Inferior parietal cortex (tissue), 1 donor: ENCODE results near the gene SDK1.
"Not testable (repeated sequence)": the region's sequence is repeated elsewhere in the genome, so short reads cannot be mapped to it uniquely, and the experiment has no call there.

Experiments
- DNase-seq: peaks from one replicate; pipeline ENCODE4 v3.0.0-alpha.2; 2016; ENCODE audit errors: extremely low spot score

Gene SDK1

DNA sequence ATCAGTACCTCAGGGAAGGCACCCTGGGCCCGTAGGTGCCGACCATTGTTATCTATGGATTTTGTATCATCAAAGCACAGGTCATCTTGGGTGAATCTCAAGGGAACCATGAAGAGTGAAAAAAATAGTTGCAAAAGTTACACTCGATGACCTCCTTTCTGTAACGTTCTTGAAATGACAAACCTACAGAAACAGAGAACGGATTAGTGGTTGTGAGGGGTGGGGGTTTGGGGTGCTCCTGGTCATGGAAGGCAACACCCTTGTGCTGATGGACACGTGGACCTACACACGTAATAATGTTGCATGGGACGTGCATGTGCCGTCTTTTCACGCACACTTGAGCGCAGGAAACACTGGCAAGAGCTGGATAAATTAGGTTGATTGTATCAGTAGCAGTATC, 655.9 kb downstream of the SDK1 start:
- no peak for DNase-seq

DNA sequence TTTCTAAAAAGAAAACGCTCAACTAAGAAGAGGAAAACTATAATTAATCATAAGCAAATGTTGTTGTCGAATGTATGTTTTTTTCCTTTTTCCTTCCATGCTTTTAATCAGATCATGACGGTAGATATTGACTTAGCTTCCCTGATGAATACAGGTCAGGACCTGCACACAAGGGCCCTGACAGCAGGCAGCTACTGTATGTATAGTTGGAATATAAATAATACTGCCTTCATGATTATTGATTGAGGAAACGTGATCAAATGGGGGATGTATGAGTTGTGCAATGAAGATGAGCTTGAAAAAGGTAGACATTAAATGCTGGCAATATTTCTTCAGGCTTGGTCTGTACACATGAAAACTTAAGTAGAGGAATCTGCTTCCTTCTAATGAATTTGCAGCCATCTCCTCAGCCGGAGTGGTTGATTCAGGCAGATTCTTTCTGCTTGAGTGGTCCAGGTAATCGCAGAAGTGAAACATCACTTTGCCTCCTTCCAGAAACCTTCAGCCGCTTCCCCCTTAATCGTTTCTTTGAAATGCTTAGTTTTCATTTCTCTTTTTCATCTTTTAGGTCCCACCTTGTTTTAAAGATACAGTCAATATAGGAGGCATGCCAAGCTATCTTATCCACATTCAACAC, 656.5 kb downstream of the SDK1 start:
- no peak for DNase-seq

DNA sequence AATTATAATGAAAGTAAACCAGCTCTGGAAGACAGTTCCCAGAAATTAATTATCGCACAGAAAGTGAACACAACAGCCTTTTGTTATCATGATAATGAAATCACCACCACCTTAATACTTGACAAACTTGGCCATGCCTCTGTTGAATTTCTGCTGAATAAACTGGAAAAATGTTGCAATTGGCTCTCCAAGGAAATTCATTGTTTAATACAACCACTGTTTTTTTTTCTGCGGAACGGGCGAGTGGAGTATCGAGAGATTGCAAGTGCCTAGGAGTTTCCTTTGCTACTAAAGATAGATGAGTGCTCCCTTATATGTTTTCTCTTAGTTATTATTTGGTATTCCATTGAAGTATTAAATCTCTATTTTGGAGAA, 657.0 kb downstream of the SDK1 start:
- no peak for DNase-seq

DNA sequence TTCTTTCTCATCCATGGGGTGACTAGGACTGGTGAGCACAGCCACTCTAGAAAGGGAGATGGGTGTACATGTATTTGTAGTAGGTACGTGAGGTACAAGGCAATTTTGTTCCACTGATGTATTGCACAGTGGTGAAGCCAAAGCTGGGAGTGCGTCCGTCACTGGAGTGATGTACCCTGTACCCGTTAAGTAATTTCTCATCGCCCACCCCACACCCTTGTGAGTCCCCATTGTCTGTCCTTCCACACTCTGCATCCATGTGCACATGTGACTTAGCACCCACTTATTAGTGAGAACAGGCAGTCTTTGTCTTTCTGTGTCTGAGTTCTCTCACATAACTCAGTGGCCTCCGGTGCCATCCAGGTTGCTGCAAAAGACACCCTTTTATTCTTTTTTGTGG, 658.3 kb downstream of the SDK1 start:
- DNase-seq, result no peak

DNA sequence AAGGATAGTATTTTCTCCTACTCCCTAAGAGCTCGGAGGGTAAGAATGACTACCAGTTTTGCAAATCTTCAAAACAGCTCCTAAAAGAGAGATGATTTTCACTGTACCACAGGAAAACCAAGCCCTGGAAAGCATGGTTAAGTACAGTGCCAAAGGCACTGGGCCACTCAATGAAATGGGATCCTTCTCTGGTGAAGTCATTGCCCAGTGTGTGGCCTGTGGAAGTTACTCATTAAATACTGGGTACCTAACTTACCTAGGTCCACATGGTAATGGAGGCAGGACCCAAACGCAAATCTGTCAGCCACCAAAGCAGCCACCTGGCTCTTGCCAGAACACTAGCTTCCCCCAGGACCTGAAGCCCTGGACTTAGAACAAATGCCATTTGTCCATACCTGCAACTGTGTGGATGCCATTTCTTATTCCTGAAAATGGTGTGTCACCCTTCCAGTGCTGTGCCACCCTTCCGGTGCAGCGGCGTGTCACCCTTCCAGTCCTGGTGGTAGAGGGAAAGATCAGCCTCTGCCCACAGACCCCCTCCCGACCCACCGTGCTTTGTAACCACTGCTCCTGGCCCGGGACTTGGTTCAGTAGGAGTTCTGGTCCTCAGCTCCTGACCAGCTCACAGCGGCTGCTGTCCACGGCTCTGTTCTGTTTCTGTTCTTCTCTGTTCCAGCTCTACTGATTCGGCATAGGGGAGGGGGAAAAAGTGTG, 659.2 kb downstream of the SDK1 start:
- no peak for DNase-seq

DNA sequence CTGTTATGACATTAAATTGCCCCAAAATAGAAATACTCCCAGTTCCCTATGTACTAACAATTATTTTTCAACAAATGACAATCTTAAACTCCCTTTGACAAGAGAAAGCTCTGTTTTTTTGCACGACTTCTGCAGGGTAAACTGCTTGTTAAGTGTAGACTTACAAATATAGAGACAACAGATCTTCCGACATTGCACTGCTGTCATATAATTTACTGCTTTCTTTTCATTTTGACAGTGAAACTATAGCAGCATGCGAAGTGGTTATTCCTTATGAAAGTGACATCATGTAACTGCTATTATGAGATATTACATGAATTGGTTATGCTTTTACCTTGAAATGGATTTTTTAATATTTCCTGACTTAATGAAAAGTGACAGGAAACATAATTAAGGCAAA, 659.9 kb downstream of the SDK1 start:
- DNase-seq, result no peak

DNA sequence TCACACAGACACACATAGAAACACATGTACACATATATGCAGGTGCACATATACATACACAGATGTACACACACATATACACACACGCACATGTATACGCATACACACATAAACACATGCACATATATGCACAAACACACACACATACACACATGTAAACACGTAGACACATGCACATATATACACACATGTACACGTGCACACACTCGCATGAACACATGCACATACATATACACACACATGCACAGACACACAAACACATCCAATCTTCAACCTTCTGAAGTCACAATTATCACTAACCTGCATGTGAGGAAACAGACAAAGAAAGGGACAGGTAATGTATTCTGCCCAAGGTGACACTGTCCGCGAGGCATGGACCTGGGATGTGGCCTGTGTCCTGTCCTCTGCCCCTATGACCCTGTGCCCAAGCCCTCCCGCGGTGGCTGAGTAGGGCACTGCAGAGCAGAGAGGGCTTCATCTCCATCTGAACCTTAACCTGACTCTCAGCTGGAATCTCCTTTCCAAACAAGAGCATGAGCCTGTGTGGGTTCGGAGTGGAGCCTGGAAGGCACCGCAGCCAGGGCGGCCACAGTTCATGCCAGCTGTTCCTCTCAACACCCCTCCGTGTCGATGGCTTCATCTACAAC, 660.9 kb downstream of the SDK1 start:
- DNase-seq, result no peak

DNA sequence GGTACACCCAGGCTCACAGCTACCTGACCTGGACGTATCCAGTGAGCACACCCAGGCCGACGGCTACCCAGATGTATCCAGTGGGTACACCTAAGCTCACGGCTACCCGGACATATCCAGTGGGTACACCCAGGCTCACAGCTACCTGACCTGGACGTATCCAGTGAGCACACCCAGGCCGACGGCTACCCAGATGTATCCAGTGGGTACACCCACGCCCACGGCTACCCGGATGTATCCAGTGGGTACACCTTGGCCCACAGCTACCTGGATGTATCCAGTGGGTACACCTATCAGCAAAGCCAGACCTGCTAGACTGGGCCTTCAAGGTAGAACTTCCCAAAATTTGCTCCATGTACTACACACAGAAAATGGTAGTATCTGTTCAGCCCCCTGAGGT, 662.7 kb downstream of the SDK1 start:
- DNase-seq, result not testable (repeated sequence)

DNA sequence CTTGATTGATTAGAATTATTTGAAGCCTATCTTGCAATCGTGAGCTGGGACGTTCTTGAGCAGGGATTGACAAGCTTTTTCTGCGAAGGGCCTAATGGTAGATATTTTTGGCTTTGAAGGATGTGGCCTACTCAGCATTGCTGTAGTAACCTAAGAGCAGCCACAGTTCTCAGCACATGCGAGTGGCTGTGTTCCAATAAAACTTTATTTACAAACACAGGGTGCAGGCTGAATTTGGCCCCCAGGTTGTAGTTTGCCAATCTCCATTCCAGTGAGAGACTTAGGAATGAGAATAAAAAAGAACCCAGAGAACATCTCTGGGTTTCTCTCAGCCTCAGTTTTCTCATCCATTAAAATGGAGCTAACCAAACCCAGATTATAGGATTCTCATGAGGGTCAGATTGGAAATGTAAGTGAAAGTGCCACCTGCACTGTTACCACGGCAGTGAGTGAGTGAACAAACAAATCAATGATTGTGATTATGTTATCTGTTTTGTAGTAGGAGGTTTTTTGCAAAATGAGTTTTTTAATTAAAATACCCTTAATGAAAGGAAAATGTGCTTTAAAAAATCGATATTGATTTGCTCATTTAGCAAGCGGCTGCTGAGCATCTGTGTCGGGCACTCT, 664.0 kb downstream of the SDK1 start:
- DNase-seq, result no peak

DNA sequence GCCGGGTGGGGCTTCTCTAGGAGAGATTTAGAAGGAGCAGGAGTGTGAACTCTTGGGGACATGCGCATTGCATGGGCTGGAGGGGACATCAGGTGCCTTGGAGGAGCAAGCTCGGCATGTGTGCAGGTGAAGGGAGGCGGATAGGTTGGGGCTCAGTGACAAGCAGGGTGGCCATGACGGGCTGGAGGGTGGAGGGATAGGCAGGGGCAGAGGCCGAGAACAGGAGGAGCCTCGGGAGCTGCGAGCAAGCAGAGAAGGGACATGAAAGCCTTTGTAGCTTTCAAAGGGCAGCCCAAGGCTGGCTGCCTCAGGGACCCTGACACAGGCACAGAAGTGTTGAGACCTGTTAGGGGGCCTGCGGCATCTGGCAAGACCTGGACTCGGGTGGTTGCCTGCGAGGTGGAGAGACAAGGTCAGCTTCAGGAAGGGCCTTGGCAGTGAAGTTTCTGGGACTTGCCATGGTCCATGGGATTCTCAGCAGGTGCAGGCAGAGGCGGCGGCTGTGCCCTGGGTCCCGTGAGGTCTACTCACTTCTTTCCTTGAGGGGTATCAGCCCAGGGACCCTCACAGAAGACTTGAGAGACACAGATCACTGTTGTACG, 664.8 kb downstream of the SDK1 start:
- DNase-seq, result no peak

DNA sequence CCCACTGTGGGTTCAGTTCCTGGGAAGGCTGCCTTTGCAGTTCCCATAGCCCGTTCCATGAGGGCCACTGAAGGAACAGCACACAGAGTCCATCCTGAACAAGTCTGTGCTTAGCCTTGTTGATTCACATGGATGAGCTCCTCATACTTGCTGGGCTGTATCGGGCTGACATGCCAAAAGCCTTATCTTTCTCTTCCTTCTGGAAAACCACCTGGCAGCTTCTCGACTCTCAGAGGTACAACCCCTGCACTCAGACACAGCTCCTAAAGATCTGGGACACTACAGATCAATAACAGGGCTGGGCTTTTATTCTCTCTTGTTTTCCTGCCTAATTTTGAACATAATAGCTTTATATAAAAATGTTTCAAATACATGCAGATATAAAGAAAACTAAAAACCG, 667.2 kb downstream of the SDK1 start:
- DNase-seq, result no peak

DNA sequence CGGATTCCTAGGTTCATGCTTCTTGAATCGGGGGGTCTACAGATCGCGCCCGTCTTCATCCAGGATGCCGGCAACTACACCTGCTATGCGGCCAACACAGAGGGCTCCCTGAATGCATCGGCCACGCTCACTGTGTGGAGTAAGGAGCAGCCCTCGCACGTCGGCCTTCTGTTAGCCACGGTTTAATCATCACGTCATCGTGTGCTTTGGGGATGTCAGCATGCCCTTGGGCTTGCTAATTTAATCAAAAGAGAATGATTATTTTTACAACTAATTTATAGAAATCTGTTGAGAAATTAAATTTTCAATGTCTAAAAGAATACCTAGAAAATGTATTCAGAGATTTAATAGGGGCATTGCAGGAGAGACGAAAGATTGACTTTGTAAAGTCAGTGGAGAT, 668.2 kb downstream of the SDK1 start:
- no peak for DNase-seq

DNA sequence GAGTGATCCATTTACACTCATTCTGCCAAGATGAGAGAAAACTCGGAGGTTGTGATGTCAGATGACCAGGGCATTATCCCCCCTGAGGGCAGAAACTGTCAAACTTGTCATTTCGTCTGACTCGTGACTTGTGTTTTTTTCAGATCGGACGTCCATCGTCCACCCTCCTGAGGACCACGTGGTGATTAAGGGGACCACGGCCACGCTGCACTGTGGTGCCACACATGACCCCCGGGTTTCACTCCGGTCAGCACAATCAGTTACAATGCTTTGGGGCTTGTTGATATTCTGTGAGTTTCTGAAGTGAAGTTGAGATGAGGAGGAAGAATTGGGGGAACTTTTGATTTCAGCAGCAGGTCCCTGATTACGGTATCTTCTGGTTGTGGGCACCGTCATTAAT, 670.3 kb downstream of the SDK1 start:
- no peak for DNase-seq

DNA sequence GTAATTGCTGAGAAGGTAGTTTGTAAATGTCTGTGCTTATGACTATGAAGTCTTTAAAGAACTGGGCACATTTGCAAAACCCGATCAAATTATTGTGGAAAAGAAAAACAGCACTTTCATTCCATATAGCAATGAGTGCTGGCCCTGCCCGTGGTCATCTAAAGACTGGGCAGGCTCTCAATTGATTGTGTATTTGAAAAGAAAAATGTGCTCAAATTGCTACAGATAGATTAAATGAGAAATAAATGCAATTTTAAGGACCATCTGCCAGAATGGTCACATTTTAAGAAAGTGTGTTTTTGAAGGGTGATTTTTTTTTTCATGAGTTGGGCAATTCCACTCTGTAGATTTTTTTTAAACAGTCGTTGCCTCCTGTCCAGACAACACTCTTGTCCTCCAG, 672.2 kb downstream of the SDK1 start:
- DNase-seq, result no peak

DNA sequence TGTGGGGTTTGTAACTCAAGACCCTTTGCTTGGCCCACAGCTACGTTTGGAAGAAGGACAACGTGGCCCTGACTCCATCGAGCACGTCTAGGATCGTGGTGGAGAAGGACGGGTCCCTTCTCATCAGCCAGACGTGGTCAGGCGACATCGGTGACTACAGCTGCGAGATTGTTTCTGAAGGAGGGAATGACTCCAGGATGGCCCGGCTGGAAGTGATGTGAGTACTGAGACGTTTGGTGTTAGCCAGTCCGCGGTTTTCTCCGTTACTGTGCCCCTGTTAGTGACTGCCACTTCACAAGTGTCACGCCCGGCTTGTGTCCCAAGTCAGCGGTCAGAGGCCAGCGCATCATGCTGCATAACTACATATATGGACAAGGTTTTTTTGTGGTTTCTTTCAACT, 673.3 kb downstream of the SDK1 start:
- DNase-seq, result no peak

DNA sequence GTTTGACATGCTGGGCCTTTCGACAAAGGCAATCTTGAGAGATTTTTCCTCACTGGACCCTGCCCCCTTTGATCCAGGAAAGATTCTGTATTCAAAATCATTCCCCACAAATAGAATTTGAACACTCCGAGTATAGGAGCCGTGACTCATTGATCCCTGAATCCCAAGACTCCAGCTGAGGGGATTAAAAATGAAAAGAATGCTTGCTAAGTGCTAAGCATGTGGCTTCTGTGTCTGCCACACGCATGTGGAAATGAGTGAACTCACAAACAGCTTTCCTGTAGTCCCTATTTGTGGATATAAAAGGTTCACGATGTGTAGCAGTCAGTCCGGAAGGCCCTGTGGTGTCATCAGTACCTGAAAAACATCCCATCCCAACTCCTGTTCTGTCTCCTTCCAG, 674.3 kb downstream of the SDK1 start:
- DNase-seq, result no peak

DNA sequence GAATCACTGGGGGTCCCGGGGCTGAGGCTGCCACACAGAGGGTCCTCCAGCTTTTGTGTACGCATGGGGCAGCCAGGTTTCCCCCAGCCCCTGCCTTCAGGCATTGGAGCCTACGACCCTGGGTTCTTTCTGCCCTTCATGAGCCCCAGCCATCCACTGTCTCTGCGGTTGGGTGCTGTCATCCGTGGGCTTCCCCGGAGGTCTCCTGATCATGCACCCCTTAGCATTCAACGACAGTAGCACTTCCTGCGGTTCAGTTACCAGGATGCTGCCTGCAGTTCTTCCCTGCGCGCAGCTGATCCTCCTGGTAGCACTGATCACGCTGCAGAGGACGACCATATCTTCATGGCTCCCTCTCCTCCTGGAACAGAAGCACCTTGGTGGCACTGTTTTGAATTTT, 676.3 kb downstream of the SDK1 start:
- DNase-seq, result no peak

DNA sequence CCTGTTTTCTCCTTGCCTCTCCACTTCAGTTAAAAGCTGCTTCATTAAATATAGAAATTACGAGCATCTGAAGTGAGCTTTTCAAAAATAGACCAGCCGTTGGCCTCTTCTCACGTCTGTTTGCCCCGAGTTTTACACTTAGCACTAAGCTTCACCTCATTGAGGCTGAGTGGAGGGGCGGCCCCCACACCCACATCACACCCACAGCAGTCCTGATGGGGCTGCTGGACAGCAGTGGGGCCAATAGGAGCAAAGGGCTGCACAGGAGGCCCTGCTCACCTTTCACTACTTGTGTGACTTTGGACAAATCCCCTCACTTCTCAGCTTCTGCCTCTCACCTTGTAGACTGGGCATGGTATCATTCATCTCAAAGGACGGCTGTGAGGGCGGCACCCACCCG, 677.8 kb downstream of the SDK1 start:
- DNase-seq, result no peak

DNA sequence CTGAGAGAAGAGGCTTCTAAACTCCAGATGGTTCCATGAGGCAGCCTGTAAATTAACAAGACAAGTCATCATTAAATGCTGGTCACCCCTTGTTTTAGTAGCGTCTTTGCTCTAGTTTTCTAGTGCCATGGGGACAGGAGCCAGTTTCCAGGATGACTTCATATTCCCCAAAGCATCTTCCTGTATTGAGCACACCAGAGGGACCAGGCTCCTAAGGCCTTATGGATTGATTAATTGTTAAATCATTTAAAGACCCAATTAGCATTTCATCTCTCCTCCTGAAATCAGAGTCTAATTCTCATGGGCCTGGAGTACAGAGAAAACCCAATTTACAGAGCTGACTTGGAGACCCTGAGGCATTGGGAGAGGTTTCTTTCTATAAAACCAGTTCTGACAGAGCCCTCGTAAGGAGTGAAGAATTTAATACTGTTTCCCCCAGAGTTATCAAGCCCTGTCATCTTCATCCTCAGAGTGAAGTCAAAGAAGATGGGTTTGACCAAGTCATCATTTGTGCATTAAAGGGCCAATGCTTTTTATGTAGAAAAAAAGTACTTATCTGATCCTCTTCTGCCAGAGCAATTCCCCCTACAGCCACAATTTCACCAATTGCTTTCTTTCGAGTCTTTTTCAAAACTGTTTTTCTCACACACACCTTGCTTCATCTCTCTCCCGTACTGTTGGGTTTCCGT, 678.7 kb downstream of the SDK1 start:
- DNase-seq, result no peak

DNA sequence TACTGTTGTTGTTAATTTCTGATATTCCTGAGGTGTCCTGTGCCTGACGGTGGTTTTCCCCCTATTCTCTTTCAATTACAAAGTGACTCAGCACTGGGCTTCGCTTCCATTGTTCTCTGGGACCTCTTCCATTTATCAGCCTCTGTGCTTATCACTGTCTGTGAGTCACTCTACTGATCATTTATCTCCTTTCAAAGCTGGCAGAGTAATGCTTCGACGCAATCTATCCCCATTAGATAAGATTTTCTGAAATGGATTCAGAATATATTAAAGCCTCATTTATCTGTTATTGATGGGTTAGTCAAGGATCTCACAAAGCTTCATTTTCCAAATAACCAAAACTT, 679.2 kb downstream of the SDK1 start:
- DNase-seq, result no peak

DNA sequence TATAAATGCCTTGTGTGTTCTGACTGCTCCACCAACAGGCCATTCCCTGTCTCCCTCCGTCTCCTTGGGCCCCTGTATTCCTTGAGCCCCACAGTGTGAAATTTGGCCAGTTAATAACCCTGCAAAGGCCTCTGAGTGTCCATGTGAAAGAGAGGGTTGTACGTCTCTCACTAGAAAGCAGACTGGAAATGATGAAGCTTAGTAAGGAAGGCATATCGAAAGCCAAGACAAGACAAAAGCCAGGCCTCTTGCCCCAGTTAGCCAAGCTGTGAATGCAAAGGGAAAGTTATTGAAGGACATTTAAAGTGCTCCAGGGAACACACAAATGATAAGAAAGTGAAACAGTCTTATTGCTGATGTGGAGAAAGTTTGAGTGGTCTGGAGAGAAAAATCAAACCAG, 680.2 kb downstream of the SDK1 start:
- no peak for DNase-seq

DNA sequence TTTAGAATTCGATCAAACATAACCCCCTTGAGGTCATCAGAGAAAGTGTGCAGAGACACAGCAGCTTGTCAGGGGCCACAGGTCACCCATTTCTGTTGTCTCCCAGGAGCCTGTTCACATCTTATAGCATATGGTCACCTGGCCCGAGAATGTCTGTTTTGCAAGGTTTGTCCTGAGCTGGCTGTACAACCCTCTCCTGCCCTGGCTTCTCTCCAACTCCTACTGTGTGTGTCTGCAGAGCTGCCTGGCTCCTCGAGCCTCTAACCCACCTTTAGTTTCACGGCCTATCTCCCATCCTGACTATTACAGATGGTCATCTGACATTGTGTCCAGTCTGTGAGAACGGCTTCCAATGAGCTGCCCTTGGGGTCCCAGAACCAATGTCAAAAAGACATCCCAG, 683.4 kb downstream of the SDK1 start:
- DNase-seq, result no peak
